ENCODE data around the gene NRG2.

DNA sequence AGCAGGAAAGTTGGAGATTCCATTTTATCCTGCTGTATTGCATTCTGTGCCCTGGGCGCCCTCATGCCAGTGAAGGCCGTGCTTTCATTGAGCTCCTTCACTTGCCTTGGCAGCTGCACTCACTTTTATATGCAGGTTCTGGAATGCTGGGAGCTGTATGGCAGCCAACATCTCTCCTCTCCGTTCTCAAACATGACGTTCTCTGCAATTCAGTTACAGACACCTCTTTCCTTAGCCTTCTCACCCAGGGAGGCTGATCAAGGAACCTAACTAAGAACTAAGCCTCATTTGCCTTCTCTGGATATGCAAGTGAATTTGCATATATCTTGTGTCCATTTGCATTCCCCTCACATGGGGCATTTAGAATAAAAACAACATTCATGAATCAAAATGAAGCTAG lies 41.4 kb upstream of the NRG2 start:
- TF ChIP-seq EZH2 (IDR thresholded peaks at IDR 0.05; ENCODE audit: insufficient read depth, poor library complexity, severe bottlenecking): no peak
- TF ChIP-seq EZH2phosphoT487 (IDR thresholded peaks at IDR 0.05; ENCODE audit: insufficient read depth, low read depth): no peak
